ENCODE measurements around the gene CIAO2B. TPM values are rescaled to one million over a fixed set of nuclear protein-coding genes. Genes with fewer than 3 reads are reported as not detected.
"Not testable (repeated sequence)": the region's sequence is repeated elsewhere in the genome, so short reads cannot be mapped to it uniquely, and the experiment has no call there.

CIAO2B gene
- total RNA-seq, 2 donors from 2014 or later = 23.2 to 102 TPM

GRCh38 chr16:66945939-66946338 is 11.7 kb upstream of the CIAO2B start:
- DNase-seq (ENCODE audit: low spot score) = no peak
- TF ChIP-seq CTCF (IDR thresholded peaks at IDR 0.05) = no peak
- no peak overlapping the region for H3K27ac ChIP-seq

GRCh38 chr16:66944971-66945370 is 10.8 kb upstream of the CIAO2B start:
- H3K27ac ChIP-seq; H3K27me3 ChIP-seq (replicated peaks; ENCODE audit: insufficient read depth); ATAC-seq (ENCODE audit: insufficient number of reproducible peaks, low FRiP score, low read depth); DNase-seq (ENCODE audit: low spot score); H3K4me3 ChIP-seq; H3K9me3 ChIP-seq: not testable (repeated sequence)
- H3K4me1 ChIP-seq (ENCODE audit: control insufficient read depth in 1 of 2, low read depth in 2 of 2) = peaks cover 8 to 19% of the 10 kb centered on the region in 2 donors
- H3K36me3 ChIP-seq = peaks cover 31% of the 10 kb centered on the region

More at GRCh38 chr16:66945939-66946338, 11.7 kb upstream of the CIAO2B start:
- H3K36me3 ChIP-seq = peaks cover 23% of the 10 kb centered on the region
- no peaks in the 10 kb centered on the region for H3K27me3 ChIP-seq (replicated peaks; ENCODE audit: insufficient read depth)
- H3K9me3 ChIP-seq = no peaks in the 10 kb centered on the region
- H3K4me1 ChIP-seq (ENCODE audit: control insufficient read depth in 1 of 2, low read depth in 2 of 2) = peaks cover 8 to 19% of the 10 kb centered on the region in 2 donors
- no peak overlapping the region for H3K4me3 ChIP-seq
- no peak for ATAC-seq (ENCODE audit: insufficient number of reproducible peaks, low FRiP score, low read depth)

GRCh38 chr16:66944054-66944441 is 9.8 kb upstream of the CIAO2B start:
- H3K4me1 ChIP-seq (ENCODE audit: control insufficient read depth in 1 of 2, low read depth in 2 of 2) = peaks cover 8 to 17% of the 10 kb centered on the region in 2 donors
- H3K4me3 ChIP-seq = no peak overlapping the region
- peaks cover 33% of the 10 kb centered on the region for H3K36me3 ChIP-seq
- no peaks in the 10 kb centered on the region for H3K27me3 ChIP-seq (replicated peaks; ENCODE audit: insufficient read depth)
- TF ChIP-seq CTCF (IDR thresholded peaks at IDR 0.05) = no peak
- no peaks in the 10 kb centered on the region for H3K9me3 ChIP-seq
- DNase-seq (ENCODE audit: low spot score) (no peak), ATAC-seq (ENCODE audit: insufficient number of reproducible peaks, low FRiP score, low read depth) (no peak)
- H3K27ac ChIP-seq = no peak overlapping the region

GRCh38 chr16:66943426-66944053 is 9.3 kb upstream of the CIAO2B start:
- DNase-seq (ENCODE audit: low spot score) (no peak), ATAC-seq (ENCODE audit: insufficient number of reproducible peaks, low FRiP score, low read depth) (no peak)
- H3K4me1 ChIP-seq (ENCODE audit: control insufficient read depth in 1 of 2, low read depth in 2 of 2) = peaks cover 4 to 12% of the 10 kb centered on the region in 2 donors
- H3K36me3 ChIP-seq = peaks cover 34% of the 10 kb centered on the region
- no peak for TF ChIP-seq CTCF (IDR thresholded peaks at IDR 0.05)
- H3K9me3 ChIP-seq = no peaks in the 10 kb centered on the region
- H3K4me3 ChIP-seq = no peak overlapping the region
- no peaks in the 10 kb centered on the region for H3K27me3 ChIP-seq (replicated peaks; ENCODE audit: insufficient read depth)
- H3K27ac ChIP-seq = no peak overlapping the region

- DNase-seq (ENCODE audit: low spot score) (no peak), ATAC-seq (ENCODE audit: insufficient number of reproducible peaks, low FRiP score, low read depth) (no peak)
- Histone ChIP-seq H3K4me1 (ENCODE audit: control insufficient read depth in 1 of 2, low read depth in 2 of 2) (peaks cover 0 to 7% of the 10 kb centered on the region in 2 donors), H3K9me3 (no peaks in the 10 kb centered on the region), H3K36me3 (peaks cover 39% of the 10 kb centered on the region), H3K4me3 (no peak overlapping the region), H3K27ac (no peak overlapping the region), H3K27me3 (replicated peaks; ENCODE audit: insufficient read depth) (no peaks in the 10 kb centered on the region)
- no peak for TF ChIP-seq CTCF (IDR thresholded peaks at IDR 0.05)
These were observed 8.8 kb upstream of the CIAO2B start for GRCh38 chr16:66942981-66943380.

GRCh38 chr16:66940236-66940635 is 6.0 kb upstream of the CIAO2B start:
- Histone ChIP-seq H3K9me3 (no peaks in the 10 kb centered on the region), H3K36me3 (peaks cover 39% of the 10 kb centered on the region), H3K27ac (no peak overlapping the region), H3K4me1 (ENCODE audit: control insufficient read depth in 1 of 2, low read depth in 2 of 2) (peaks cover 9 to 19% of the 10 kb centered on the region in 2 donors), H3K4me3 (no peak overlapping the region), H3K27me3 (replicated peaks; ENCODE audit: insufficient read depth) (no peaks in the 10 kb centered on the region)
- no peak for DNase-seq (ENCODE audit: low spot score)
- TF ChIP-seq CTCF (IDR thresholded peaks at IDR 0.05) = no peak
- ATAC-seq (ENCODE audit: insufficient number of reproducible peaks, low FRiP score, low read depth) = no peak

All from thoracic aorta (tissue), 2 donors.